HG02763 (cell line): ENCODE measurements around the gene CMIP.

Source experiments
- ATAC-seq: cut with Tn5 transposase; IDR thresholded peaks from one replicate; pipeline ENCODE4 v1.9.1; 2021; ENCODE audit warnings: mild to moderate bottlenecking, moderate library complexity; ENCODE audit not compliant: unreplicated experiment

The CMIP gene

DNA sequence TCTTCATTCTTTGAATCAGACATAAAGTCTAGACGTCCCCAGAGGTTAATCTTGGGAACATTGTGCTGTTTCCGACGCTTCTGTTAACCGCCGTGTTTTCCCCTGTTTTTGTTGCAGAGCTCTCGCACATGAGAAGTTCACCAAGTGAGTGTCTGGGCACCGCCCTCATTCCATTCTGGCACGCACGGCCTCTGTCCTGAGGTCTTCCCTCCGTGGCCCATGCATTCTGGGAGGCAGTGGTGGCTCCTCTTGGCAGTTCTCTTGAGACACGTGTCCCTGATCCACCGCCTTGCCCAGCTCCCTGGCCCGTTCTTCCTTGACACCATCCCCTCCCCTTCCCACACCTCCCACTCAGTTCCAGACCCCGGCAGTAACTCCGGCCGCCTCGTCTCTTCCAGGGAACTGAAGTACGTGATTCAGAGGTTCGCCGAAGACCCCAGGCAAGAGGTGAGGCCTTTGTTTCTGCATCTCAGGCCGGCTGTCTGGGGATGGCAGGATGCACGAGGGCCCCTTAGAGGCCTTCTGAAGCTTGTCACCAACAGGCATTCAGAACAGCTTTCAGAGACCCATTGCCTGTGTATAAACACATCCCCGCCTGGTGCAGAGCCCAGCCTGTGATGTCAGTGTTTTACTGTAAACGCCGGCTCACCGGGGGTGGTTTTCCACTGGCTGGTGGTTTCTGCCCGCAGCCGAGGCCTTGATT, 248.6 kb downstream of the CMIP start:
- ATAC-seq = no peak

DNA sequence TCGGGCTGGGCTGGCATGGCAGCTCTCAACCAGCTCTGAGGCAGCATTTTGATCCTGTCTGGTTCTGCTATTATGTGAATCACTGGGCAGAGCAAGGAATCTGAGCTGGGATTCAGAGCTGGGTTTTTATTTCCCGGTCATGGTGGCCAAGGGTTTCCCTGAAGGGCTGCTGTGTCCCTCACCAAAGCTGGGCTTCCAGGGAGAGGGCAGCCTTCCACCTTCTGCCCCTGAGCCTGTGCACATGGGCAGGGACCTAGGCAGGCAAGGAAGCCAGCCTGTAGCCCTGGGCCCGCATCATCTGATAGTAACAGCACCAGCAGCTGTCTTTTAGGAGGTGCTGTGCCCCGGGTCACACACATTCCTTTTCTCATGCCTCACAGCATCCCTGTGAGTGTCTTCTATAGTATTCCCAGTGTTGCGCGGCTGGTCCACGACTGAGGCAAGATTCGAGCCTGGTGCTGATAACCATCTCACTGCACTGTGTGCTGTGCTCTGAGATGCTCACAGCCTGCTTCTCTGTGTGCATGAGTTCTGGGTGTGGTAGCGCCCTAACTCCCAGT, 249.2 kb downstream of the CMIP start:
- no peak for ATAC-seq

DNA sequence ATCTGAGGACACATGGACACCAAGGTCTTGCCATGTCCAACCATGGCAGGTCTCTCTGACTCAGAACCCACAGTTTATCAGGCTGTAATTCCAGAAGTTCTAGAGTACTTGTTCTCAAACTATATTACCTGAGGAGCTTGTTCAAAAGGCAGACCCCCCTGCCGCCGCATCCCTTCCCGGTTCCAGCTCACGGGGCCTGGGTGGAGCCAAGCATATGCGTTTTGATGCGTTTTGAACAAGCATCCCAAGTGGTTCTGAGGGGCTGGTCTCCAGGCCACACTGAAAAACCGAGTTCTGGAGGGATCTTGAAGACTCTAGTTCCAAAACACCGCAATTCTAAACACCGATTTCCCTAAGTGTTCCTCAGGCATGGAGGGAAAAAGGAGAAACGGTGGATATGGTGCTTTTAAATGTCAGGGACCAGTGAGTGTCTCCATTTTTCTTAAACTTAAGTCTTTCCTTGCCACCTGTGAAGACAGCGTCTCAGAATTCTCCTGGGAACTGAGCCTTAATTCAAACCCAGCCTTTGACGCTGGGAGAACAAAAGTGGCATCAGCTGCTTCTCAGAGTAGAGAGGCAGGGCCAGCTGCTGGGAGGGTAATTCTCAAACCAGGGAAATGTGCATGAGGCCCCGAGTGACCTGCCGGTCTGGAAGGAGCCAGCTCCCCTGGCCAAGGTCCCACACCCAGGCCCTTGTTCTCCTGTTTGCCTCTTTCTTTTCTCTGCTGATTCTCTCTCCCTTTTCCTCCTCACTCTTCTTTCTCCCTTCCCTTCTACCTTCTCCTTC, 250.1 kb downstream of the CMIP start:
- ATAC-seq = no peak

DNA sequence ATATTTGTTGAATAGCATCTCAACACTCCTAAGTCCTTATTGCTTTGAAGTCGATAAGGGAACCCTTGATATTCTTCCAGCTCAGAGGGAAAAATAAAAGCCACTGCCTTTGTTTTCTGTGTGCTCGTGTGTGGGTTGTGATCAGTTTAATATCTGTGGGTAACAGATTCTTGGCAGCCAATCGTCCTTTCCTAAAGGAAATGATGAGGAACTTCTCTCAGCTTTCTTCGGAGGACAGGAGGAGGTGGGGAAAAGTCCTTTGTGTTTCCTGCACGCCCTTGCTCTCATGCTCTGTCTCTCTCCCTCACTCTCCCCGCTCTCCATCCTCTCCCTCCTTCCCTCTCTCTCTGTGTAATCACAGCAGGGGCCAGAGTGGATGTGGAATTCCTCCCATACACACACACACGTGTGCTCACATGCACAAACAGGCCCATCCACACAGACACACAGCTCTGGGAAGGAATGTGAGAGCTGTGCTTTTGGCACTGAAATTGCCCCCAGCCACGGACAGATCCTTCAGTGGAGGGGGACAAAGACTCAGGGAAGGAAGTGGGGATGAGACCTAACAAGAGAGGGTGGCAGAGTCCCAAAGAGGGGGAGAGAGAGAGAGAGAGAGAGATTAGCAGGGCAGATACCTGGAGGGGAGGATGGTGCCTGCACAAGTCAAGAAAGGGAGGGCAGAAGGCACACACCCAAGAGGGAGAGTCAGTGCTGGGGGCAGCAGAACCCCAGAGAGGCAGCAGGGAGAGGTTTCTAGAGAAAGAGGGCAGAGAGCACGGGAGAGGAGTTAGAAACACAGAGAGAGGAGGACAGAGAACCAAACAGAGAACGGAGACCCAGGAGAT, 250.9 kb downstream of the CMIP start:
- no peak for ATAC-seq

DNA sequence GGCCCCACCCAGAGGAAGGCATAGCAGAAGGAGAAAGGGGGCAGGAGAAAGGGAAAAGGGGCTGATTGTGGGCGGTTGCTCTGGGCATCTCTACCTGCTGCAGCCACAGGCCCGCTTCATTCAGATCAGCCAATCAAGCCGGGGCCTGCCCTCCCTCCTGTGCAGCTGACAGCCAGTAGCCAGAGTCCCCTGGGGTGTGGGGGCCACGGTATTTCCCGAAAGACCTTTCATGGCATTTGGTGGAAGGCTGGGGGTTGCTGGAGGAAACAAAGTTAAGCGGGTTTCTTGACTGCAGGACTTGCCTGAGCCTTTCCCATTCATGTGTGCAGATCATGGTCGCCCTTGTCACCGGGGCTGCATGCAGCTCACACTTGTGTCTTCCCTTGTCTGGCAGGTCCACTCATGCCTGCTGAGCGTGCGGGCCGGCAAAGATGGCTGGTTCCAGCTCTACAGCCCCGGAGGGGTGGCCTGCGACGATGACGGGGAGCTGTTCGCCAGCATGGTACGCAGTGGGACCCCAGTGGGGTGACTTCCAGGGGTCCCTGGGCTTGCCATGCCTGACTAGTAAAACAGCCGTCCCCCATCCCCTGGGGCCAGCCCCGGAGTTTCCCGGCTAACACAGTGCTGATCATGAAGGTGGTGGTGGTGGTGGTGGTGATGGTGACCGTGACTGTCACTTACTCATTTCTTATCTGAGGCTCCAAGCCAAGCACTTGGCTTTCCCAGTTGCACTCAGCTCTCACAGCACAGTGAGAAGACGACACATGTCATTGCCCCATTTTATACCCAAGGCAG, 251.8 kb downstream of the CMIP start:
- ATAC-seq = no peak

DNA sequence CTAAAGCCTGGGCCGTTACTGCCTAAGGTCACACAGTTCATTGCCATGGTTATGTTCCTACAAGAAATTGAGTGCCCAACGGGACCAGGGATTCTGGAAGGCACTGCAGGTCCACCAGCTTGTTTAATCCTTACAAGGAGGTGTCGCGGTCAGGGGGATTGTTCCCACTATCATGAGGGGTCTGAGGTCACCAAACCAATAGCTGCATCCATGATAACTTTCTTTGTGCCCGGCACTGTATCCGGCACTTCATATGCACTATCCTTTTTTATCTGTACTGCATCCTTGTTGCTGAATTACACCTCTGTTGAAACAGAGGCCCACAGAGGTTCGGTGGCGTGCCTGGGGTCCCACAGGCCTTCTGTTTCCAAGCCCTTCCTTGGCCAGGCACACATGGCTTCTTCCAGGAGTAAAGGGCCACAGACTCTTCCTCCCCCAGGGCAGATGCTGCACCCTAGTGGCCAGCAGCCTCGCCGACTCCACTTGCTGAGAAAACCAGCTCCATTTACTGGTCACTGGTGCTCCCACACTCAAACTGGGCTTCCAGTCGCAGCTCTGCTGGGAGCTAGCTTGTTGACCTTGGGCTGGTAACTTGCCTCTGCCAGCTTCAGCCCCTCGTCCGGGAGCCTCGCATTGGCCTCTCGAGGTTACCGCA, 252.5 kb downstream of the CMIP start:
- no peak for ATAC-seq

DNA sequence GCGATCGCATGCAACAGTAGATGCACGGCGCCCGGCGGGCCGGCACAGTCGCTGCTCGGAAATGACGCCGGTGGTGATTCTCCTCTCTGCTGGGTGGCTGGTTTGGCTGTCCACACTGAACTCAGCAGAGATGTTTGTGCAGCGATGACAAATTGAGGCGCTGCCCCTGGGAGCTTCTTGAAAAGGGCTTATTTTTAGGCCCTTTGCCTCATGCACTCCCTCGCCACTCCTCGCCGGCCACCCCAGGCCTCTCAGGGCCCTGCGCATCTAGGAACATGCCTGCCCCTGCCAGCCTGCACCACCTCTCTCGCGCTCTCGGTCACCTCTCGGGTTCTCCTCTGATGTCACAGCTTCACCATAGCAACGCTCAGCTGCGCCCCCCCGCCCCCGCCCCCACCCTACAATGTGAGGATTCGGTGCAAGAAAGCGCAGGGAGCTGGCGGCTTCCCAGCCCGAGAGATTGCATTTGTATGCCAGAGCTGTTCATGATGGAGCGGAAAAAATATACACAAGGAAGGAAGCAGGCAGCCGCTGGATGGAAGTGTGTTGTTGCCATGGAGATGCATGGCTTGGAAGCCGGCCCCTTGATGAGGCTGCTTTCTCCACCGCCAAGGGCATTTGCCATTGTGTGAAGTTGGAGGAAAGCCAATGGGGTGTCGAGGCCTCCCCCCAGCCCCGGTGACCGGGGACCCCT, 253.2 kb downstream of the CMIP start:
- no peak for ATAC-seq

DNA sequence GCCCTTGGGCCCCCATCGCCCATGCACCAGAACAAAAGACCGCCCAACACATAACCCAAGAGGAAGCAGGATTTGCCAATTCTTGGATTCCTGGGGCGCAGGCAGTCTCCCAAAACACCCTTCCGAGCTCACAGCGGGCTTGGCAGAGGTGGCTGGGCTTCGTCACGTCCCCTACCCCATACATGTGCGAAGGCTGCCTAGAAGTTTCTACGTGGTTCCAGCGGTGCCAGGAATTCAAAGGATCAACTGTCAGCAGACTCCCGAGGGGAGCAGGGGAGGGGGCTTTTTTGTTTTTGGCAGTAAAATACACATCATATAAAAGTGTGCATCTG, 253.7 kb downstream of the CMIP start:
- ATAC-seq = no peak

DNA sequence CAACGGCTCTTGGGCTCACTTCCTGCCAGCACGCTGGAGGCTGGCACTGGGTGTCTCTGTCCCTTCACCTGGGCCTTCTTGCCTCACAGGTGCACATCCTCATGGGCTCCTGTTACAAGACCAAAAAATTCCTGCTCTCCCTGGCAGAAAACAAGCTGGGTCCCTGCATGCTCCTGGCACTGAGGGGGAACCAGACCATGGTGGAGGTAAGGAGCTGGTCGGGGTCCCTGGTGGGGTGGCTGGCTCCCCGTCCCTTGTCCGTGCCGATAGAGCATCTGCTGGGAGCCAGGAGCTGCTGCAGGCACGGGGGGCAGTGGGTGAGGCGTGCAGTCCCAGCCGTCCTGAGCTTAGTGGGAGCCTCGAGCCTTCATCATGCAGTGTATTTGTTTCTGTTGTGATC, 255.0 kb downstream of the CMIP start:
- ATAC-seq = no peak

DNA sequence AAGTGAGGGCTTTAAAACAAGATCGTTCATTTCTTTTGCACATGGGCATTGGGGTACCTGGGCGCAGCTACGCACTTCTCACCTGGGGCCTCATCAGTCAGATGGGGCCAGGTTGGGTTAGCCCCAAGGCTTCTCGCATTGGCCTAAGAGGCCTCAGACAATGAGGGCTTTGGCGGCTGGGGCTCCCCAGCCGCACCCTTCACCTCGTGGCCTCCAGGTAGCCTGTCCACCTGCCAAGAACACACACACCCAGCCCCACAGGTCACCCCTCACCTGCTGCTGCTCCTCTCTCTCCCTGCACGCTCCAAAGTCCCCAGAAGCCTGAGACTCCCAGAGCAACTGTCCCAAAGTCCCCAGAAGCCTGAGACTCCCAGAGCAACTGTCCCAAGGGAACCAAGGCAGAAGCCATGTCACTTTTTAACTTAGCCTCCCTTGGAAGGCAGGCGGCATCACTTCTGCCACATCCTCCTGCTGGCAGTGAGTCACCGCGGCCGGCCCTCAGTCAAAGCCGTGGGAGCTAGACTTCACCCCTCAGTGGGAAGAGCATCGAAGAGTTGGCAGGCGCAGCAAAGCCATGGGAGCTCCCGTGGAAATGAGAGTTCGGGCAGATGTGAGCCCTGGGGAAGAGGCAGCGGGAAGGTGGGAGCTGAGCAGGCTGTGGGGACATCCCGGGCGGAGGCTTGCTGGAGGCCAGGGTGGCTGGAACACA, 255.6 kb downstream of the CMIP start:
- no peak for ATAC-seq

DNA sequence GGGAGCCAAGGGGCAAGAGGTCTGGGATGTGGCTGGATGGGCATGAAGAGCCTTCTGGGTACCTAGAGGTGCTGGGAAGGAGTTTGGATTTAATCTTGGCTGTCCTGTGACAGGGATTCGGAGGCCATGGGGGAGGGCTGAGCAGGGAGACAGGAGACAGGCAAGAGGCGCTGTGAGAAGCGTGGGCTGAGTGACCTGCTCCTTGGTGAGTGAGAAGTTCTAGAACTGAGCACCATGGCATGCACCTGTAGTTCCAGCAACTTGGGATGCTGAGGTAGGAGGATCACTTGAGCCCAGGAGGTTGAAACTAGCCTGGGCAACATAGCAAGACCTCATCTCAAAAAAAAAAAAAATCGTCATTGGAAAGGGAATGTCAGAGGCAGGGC, 256.2 kb downstream of the CMIP start:
- no peak for ATAC-seq

DNA sequence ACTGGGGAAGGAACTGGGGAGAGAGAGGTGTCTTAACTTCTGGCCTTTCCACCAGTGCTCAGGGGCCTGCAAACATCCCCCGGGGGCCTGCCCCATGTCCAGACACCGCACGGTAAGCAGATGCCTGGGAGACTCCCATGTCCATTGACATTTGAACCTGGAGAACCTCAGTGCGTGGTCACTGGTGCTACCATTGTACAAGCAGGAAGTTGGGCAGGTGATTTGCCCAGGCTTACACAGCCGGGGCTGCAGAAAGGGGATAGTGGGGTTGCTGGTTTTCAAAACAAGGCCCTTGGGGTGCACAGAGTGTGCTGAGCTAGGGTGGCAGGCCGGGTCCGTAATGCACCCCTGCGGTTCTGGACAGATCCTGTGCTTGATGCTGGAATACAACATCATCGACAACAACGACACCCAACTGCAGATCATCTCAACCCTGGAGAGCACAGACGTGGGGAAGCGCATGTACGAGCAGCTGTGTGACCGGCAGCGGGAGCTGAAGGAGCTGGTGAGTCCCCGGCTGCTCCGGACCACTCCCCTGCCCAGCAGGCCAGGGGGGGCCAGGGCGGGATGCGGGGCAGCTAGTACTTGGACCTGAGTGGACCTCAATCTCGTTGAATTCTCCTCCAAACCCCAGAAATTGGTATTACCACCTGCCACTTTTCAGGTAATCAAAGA, 256.8 kb downstream of the CMIP start:
- no peak for ATAC-seq

DNA sequence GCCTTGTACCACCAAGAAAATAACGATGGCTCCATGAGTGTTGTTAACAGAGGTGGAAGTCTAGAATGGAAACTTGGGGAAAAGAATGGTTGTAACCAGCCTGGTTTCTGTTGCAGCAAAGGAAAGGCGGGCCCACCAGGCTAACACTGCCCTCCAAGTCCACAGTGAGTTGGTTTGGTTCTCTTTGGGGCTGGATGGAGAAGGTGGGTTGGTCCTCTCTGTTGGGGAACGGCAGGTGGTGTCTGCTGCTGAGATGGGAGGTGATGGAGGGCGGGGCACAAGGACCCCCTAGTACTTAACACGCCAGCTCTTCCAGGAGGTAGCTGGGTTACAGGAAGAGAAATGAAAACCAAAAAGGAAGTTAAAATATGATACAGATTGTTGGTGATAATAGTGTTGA, 257.9 kb downstream of the CMIP start:
- no peak for ATAC-seq

DNA sequence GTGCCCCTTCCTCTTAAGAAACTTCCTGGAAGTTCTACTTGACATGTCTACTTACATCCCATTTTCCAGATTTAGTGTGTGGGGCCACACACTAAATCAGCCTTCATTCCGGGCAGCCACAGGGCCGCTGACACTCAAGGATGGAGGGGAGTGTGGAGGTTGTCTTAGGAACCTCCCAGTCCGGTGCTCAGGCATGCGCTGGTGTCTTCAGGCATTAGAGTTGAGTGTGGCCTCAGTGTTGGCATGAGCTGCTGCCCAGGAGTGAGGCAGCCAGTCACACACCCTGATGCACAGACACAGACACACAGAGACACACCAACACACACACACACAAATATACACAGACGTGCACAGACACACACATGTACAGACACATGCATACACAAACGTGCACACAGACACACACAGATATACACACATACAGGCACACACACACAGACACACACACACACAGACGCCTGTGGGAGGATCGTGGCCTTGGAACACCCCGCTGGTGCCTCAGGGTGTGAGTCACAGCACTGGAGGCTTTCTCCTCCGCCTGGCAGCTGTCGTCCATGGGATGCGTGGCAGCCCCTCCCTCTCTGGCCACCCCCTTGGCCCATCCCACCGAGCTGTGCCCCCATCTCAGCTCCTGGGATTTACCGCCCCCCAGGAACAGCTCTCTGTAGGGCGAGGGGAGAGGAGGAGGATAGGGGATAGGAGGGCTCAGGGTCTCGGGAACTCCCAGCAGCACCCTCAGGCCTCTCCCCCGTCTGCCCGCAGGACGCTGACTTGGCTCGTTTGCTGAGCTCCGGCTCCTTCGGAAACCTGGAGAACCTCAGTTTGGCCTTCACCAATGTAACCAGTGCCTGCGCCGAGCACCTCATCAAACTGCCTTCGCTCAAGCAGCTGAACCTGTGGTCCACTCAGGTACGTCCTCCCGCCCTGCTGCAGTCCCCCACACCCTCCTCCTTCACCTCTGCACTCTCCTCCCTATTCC, 258.9 kb downstream of the CMIP start:
- ATAC-seq = no peak

DNA sequence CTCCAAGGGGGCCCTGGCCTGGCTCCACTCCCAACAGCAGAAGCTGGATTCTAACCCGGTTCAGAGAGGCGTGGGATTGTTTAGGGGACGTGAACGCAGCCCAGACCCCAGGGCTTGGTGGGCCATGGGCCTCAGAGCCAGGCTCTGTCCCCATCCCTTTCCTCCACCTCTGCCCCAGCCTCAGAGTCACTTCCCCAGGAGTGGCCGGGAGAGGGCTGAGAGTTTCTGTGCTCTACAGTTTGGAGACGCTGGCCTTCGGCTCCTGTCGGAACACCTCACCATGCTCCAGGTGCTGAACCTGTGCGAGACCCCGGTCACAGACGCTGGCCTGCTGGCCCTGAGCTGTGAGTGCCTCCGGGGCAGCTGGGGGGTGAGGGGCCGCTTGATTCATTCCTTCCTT, 260.7 kb downstream of the CMIP start:
- ATAC-seq = no peak

DNA sequence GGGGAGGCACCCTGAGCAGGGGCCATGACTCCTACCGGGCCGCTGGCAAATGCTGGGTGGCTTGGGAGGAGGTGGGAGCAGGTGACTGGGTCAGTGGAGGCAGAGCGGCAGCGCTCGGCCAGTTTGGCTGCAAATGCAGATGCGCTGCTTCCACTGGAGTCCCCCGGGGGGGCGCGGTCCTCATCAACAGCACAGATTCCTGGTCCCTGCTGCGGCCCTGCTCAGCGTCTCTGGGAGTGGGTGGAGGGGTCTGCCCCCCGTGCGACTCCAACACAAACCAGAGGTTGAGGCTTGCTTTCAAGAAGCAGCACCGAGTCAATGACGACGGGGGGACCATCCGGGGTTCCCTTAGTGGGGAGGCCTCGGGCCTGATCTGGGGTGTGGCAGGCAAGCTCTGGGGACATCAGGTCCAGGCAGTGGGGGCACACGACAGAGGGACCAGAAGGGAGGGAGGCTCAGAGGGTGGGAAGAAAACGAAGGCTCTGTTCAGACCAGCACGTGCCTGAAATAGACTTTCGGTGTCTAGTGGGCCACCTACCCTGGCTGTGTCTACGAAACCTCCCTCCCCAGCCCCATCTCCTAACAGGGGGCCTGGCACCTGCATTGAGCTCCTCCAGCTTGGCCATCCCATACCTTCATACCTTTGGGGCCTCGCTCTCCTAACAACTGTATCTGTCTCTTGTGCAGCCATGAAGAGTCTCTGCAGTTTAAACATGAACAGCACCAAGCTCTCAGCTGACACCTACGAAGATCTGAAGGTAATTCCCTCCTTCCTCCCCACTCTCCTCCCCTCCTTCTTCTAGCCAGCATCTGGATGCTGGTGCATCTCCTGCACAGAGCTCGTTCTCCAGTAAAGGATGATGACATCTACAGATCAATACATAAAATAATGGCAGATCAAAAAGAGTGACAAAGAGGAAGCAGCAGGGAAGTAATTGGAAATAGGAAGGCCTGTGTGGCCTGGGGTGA, 262.0 kb downstream of the CMIP start:
- no peak for ATAC-seq
